ENCODE data around the gene EMILIN3. TPM values are rescaled to one million over a fixed set of nuclear protein-coding genes. Genes with fewer than 3 reads are reported as not detected.

Gene EMILIN3
- total and polyA plus RNA-seq, 2 of the 8 experiments (the other 6 are each of a cell fraction or from before 2014, with no cell fraction given): 3.8 to 5.2 TPM

GRCh38 chr20:41391587-41392001 is 25.0 kb upstream of the EMILIN3 start:
- Histone ChIP-seq H3K27me3 (replicated peaks in 1 of 4; ENCODE audit: control insufficient read depth in 3 of 4, extremely low read depth in 1 of 4, insufficient read depth in 3 of 4, low read length in 3 of 4) (no peaks in the 10 kb centered on the region), H3K4me3 (ENCODE audit: extremely low read depth in 1 of 4, insufficient read depth in 2 of 4, low read depth in 3 of 4, low read length in 4 of 4) (no peak overlapping the region), H2BK5ac (ENCODE audit: low read depth, low read length) (no peak overlapping the region), H3K23me2 (ENCODE audit: low read depth, low read length) (no peaks in the 10 kb centered on the region), H3K79me2 (ENCODE audit: control insufficient read depth in 1 of 2, insufficient read depth in 2 of 2, low read length in 2 of 2) (no peaks in the 10 kb centered on the region), H3K18ac (ENCODE audit: extremely low read depth, low read length) (no peak overlapping the region), H3K56ac (replicated peaks; ENCODE audit: insufficient read length, low read depth, low read length) (no peak overlapping the region), H2BK120ac (replicated peaks; ENCODE audit: low read depth, low read length) (no peak overlapping the region), H3K14ac (ENCODE audit: insufficient read length) (no peak overlapping the region), H4K8ac (ENCODE audit: extremely low read depth, insufficient read depth, low read length) (no peak overlapping the region), H4K5ac (ENCODE audit: insufficient read length, low read depth, low read length) (no peak overlapping the region), H2BK15ac (ENCODE audit: low read length) (peak overlapping the region; percentile 40; the same call in 1 of the 2 replicates), H3K9me3 (ENCODE audit: insufficient read depth in 2 of 2, low read depth in 1 of 2, low read length in 1 of 2) (no peaks in the 10 kb centered on the region), H4K91ac (replicated peaks; ENCODE audit: insufficient read length, low read length) (no peak overlapping the region), H2BK20ac (ENCODE audit: low read length) (no peak overlapping the region), H2AK5ac (ENCODE audit: low read depth, low read length) (0 out of 2 replicates have a peak overlapping the region, but pooled peaks have one; percentile 1), H4K20me1 (replicated peaks in 1 of 2; ENCODE audit: control insufficient read depth in 1 of 2, insufficient read depth in 2 of 2, low read length in 2 of 2) (no peaks in the 10 kb centered on the region), H3K27ac (ENCODE audit: low read depth, low read length) (no peak overlapping the region), H3K4me1 (replicated peaks in 1 of 4; ENCODE audit: control insufficient read depth in 3 of 4, insufficient read depth in 4 of 4, low read length in 3 of 4) (peaks cover 0 to 13% (median 7%) of the 10 kb centered on the region in 4 experiments; a peak in 5 of 7 replicates), H2AFZ (ENCODE audit: low read length) (peak overlapping the region; percentile 13; the same call in 1 of the 2 replicates), H3K23ac (ENCODE audit: insufficient read length) (no peak overlapping the region), H2BK12ac (ENCODE audit: low read depth, low read length) (no peak overlapping the region), H3K9ac (replicated peaks in 1 of 4; ENCODE audit: extremely low read depth in 1 of 4, low read depth in 3 of 4, low read length in 3 of 4) (no peak overlapping the region), H3K79me1 (ENCODE audit: low read depth, low read length) (no peaks in the 10 kb centered on the region; the same call in 1 of the 2 replicates), H3K4me2 (ENCODE audit: insufficient read depth in 1 of 2, low read depth in 2 of 2, low read length in 2 of 2) (no peak overlapping the region), H3K4ac (replicated peaks; ENCODE audit: insufficient read length, low read depth, low read length) (no peak overlapping the region), H3K36me3 (ENCODE audit: control insufficient read depth in 2 of 4, insufficient read depth in 4 of 4, low read length in 3 of 4) (no peaks in the 10 kb centered on the region)
- no peak for DNase-seq (ENCODE audit: low read depth in 1 of 2, low spot score in 2 of 2)
- no peak for FAIRE-seq
- ChIA-PET CTCF (ENCODE audit: partially characterized antibody) (no interaction called here), POLR2A (ENCODE audit: partially characterized antibody) (interaction anchor here (0.6 kb wide), 1 partner anchor 192 kb away, joined by 3 read pairs; no protein-coding TSS in a partner anchor)
- 86% methylated on average over 10 of the region's 10 CpGs; no CpG with 5 or more reads in 1 of the 2 experiments for WGBS, 2 experiments (ENCODE audit: extremely low coverage in 1 of 2, insufficient coverage in 1 of 2, insufficient read length in 1 of 2, insufficient replicate concordance in 2 of 2, low coverage in 1 of 2, low lambda C conversion rate in 2 of 2, missing lambda C conversion rate in 1 of 2)
- TF ChIP-seq RBBP5 (IDR thresholded peaks at IDR 0.05; ENCODE audit: borderline replicate concordance, low read depth, low read length) (no peak), GABPA (IDR thresholded peaks at IDR 0.05; ENCODE audit: borderline replicate concordance, insufficient read depth, low read length) (no peak), E2F6 (IDR thresholded peaks at IDR 0.05) (no peak)

Data from H1 (cell line).